Mesodermal cell (in vitro differentiated cells): ENCODE data around the gene HERC4.
"Not testable (repeated sequence)": the region's sequence is repeated elsewhere in the genome, so short reads cannot be mapped to it uniquely, and the experiment has no call there.

Experiments used
- H3K27ac ChIP-seq: 2 replicates; pipeline ENCODE4 v1.7.0; 2013; ENCODE audit warnings: mild to moderate bottlenecking, low read depth, low read length, moderate library complexity; ENCODE audit not compliant: severe bottlenecking
- H3K36me3 ChIP-seq: 2 replicates; pipeline ENCODE4 v1.7.1; 2013; ENCODE audit warnings: mild to moderate bottlenecking, low read length, moderate library complexity; ENCODE audit not compliant: control insufficient read depth, insufficient read depth
- H3K4me1 ChIP-seq: one replicate; pipeline ENCODE4 v1.7.1; 2013; ENCODE audit warnings: mild to moderate bottlenecking, low read length; ENCODE audit not compliant: insufficient read depth, control insufficient read depth, poor library complexity, severe bottlenecking
- H3K4me3 ChIP-seq: 2 replicates; pipeline ENCODE4 v1.7.0; 2013; ENCODE audit warnings: low read length, control low read depth, mild to moderate bottlenecking; ENCODE audit not compliant: insufficient read depth, poor library complexity, severe bottlenecking; ENCODE audit errors: extremely low read depth
- H3K9me3 ChIP-seq: 2 replicates; pipeline ENCODE4 v1.7.1; 2013; ENCODE audit warnings: mild to moderate bottlenecking, low read length, moderate library complexity; ENCODE audit not compliant: control insufficient read depth
- WGBS, 2 experiments: methylation state at CpG; one replicate each; pipeline ENCODE4 v1.1.5; 2013; ENCODE audit warnings: missing lambda C conversion rate in 2 of 2; ENCODE audit not compliant: insufficient coverage in 2 of 2; 5-methylcytosine and 5-hydroxymethylcytosine counted together

Gene HERC4

GRCh38 chr10:68079434-68079833, 4.4 kb upstream of the HERC4 start:
- Histone ChIP-seq H3K9me3 (no peaks in the 10 kb centered on the region), H3K4me1 (no peaks in the 10 kb centered on the region), H3K27ac (no peak overlapping the region), H3K36me3 (no peaks in the 10 kb centered on the region), H3K4me3 (no peak overlapping the region)
- WGBS, 2 experiments: 100% methylated on average over 1 of the region's 1 CpG

DNA sequence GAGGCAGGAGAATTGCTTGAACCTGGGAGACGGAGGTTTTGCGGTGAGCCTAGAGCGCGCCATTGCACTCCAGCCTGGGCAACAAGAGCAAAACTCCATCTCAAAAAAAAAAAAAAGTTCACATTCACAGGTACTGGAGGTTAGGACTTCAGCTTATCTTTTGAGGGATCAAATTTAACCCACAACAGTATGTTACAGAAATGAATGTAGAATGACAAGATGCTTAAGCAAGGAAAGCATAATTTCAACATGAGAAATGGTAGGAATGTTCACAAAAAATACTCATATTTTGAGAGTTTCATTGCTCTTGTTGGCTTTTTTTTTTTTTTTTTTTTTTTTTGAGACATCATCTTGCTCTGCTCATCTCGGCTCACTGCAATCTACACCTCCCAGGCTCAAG, 1.9 kb upstream of the HERC4 start:
- Histone ChIP-seq H3K9me3 (no peaks in the 10 kb centered on the region), H3K27ac (no peak overlapping the region), H3K4me3 (no peak overlapping the region), H3K36me3 (no peaks in the 10 kb centered on the region), H3K4me1 (no peaks in the 10 kb centered on the region)
- no CpG with 5 or more reads among the region's 5 CpGs for WGBS, 2 experiments

DNA sequence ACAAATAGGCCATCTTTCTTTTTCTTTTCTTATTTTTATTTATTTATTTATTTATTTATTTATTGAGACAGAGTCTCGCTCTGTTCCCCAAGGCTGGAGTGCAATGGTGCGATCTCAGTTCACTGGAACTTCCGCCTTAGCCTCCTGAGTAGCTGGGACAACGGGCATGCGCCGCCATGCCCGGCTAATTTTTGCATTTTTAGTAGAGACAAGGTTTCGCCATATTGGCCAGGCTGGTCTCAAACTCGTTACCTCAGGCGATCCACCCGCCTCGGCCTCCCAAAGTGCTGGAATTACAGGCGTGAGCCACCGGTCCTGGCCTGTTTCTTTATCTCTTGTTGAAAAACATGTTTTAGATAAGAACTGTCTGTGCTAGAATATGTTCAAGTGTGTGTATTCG, 998 bp upstream of the HERC4 start:
- H3K36me3 ChIP-seq, H3K4me1 ChIP-seq, H3K4me3 ChIP-seq, H3K27ac ChIP-seq, H3K9me3 ChIP-seq: not testable (repeated sequence)
- WGBS, 2 experiments: 89 to 99% methylated on average over 12 to 14 of the region's 15 CpGs

DNA sequence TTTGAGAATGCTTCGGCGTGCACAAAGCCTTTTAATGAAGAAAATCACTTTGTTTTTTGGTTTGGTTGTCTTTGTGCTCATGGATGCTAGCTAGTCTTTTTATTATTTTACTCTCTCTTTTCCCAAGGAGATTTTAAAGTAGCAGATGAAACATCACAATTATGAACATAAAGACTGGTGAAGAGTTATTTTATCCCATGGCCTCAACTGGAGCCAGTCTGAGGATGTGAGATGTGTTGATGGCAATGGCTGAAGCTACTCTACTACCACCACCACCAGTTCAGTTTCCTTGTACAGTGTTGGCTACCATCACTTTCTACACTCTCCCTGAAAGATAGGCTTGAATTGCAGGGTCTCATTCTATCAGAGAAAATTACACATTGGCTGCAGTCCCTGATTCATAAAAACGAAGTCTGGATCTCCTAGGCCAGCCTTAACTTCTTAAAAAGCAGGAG, 494 bp upstream of the HERC4 start:
- Histone ChIP-seq H3K4me3 (peak overlapping the region; percentile 85), H3K4me1 (no peaks in the 10 kb centered on the region), H3K27ac (no peak overlapping the region), H3K36me3 (peaks cover 6% of the 10 kb centered on the region), H3K9me3 (no peaks in the 10 kb centered on the region)
- WGBS, 2 experiments: 6 to 33% methylated on average over 2 to 3 of the region's 3 CpGs

GRCh38 chr10:68074031-68074774, 880 bp downstream of the HERC4 start:
- peak overlapping the region; percentile 85 for H3K4me3 ChIP-seq
- H3K36me3 ChIP-seq: peaks cover 13% of the 10 kb centered on the region
- H3K9me3 ChIP-seq: no peaks in the 10 kb centered on the region
- 0% methylated on average over 17 to 22 of the region's 27 CpGs for WGBS, 2 experiments
- H3K4me1 ChIP-seq: no peaks in the 10 kb centered on the region
- H3K27ac ChIP-seq: peak overlapping the region; percentile 97

- Histone ChIP-seq H3K9me3 (no peaks in the 10 kb centered on the region), H3K27ac (peak overlapping the region; percentile 97), H3K4me3 (peak overlapping the region; percentile 85), H3K4me1 (no peaks in the 10 kb centered on the region), H3K36me3 (peaks cover 15% of the 10 kb centered on the region)
- WGBS, 2 experiments: 0% methylated on average over 1 of the region's 3 CpGs; no CpG with 5 or more reads in 1 of the 2 experiments
Measured at GRCh38 chr10:68073631-68074030, 1.5 kb downstream of the HERC4 start.

DNA sequence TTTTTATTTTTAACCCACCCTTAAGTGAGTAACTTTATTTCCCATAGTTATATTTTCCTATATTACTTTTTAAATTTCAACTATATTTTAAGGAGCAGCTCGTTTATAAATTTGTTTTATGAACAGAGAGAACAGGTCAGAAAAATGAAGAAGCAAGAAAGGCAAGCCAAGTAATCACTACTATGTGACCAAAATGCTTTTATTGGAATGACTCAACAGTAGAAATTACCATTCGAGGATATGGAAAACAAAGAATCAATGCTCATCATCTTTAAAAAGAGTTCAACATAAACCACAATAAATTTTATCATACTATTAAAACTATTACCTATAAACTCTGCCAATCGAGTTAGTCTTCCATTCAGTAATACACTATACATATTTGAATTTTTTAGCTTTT, 7.6 kb downstream of the HERC4 start:
- H3K4me3 ChIP-seq: no peak overlapping the region
- H3K9me3 ChIP-seq: no peaks in the 10 kb centered on the region
- H3K27ac ChIP-seq: no peak overlapping the region
- WGBS, 2 experiments: 89% methylated on average over 1 of the region's 3 CpGs; no CpG with 5 or more reads in 1 of the 2 experiments
- no peaks in the 10 kb centered on the region for H3K4me1 ChIP-seq
- H3K36me3 ChIP-seq: peaks cover 47% of the 10 kb centered on the region

GRCh38 chr10:68067029-68067428, 8.1 kb downstream of the HERC4 start:
- no peaks in the 10 kb centered on the region for H3K9me3 ChIP-seq
- H3K36me3 ChIP-seq: peaks cover 50% of the 10 kb centered on the region
- no peak overlapping the region for H3K4me3 ChIP-seq
- no peaks in the 10 kb centered on the region for H3K4me1 ChIP-seq
- WGBS, 2 experiments: 50 to 100% methylated on average over 1 to 2 of the region's 4 CpGs
- H3K27ac ChIP-seq: no peak overlapping the region

DNA sequence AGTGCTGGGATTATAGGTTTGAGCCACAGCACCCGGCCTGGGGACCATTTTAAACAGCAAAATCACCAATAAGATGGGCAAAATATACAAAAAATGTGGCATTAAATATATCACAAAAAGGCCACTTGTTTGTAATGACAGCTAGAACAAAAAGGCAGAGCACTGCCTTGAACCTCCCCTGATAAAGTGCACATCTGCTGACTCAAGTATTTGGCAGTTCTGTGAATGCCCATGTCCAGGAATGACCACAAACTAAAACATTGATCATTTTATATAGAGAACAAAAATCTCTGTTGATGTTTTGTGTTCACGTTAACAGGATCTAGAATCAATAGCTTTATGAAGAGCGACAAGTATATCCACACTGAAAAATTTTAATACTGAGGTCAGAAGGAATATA, 21.5 kb downstream of the HERC4 start:
- H3K4me3 ChIP-seq: no peak overlapping the region
- WGBS, 2 experiments: no CpG with 5 or more reads among the region's 3 CpGs

GRCh38 chr10:68052463-68052862, 22.6 kb downstream of the HERC4 start:
- H3K4me1 ChIP-seq: peaks cover under 1% of the 10 kb centered on the region
- H3K27ac ChIP-seq: no peak overlapping the region
- H3K36me3 ChIP-seq: peaks cover 7% of the 10 kb centered on the region
- no peak overlapping the region for H3K4me3 ChIP-seq
- peaks cover 3% of the 10 kb centered on the region for H3K9me3 ChIP-seq
- 88% methylated on average over 1 of the region's 2 CpGs; no CpG with 5 or more reads in 1 of the 2 experiments for WGBS, 2 experiments

More for the DNA sequence above, 21.5 kb downstream of the HERC4 start:
- Histone ChIP-seq H3K9me3 (no peaks in the 10 kb centered on the region), H3K4me1 (no peaks in the 10 kb centered on the region), H3K36me3 (peaks cover 7% of the 10 kb centered on the region), H3K27ac (no peak overlapping the region)
